Endometrial microvascular endothelial cells (primary cell): Measurements from ENCODE around the gene USP30. TPM values are rescaled to one million over a fixed set of nuclear protein-coding genes. Genes with fewer than 3 reads are reported as not detected.
"Not testable (repeated sequence)": the region's sequence is repeated elsewhere in the genome, so short reads cannot be mapped to it uniquely, and the experiment has no call there.

Experiments
- in situ Hi-C: cut with HindIII; loops from 2 replicates; pipeline ENCODE4 v1.10.0; 2017; ENCODE audit warnings: low sequenced_read_pairs, low pct_unique_long_range_greater_than_20kb; ENCODE audit errors: inconsistent ontology term
- total RNA-seq: library from RNA; depleted of rRNA; stranded (reverse); fragments of >200 nt; gene quantifications from one replicate; pipeline ENCODE4 v1.2.3, GENCODE V29; 2015; ENCODE audit errors: inconsistent ontology term

The USP30 gene, protein sequence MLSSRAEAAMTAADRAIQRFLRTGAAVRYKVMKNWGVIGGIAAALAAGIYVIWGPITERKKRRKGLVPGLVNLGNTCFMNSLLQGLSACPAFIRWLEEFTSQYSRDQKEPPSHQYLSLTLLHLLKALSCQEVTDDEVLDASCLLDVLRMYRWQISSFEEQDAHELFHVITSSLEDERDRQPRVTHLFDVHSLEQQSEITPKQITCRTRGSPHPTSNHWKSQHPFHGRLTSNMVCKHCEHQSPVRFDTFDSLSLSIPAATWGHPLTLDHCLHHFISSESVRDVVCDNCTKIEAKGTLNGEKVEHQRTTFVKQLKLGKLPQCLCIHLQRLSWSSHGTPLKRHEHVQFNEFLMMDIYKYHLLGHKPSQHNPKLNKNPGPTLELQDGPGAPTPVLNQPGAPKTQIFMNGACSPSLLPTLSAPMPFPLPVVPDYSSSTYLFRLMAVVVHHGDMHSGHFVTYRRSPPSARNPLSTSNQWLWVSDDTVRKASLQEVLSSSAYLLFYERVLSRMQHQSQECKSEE
- 17.5 TPM for total RNA-seq

GRCh38 chr12:109052414-109053323, at the start of gene USP30:
TSS of gene USP30 (plus strand) at chr12:109052576. CDS start at chr12:109052679, 103 bp downstream.
- in situ Hi-C loops = no loop called here

DNA sequence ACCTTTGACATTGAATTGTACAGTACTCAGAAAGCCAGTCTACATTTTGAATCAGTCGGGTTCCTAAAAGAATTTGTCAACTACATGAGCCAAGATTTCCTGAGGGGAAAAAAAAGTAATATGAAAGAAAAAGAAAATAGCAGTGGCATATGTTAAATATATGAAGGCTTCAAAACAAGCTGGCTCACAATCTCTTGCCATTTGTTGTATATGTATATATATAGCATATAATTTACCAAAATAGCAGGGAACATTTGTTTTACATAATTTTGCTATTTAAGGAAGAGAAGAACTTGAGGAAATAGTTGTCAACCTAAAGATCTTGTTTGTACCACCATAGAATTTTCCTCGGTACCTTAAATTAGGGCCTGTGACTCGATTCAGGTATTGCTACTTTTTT, 48.4 kb upstream of the USP30 start:
- in situ Hi-C loops = no loop called here

DNA sequence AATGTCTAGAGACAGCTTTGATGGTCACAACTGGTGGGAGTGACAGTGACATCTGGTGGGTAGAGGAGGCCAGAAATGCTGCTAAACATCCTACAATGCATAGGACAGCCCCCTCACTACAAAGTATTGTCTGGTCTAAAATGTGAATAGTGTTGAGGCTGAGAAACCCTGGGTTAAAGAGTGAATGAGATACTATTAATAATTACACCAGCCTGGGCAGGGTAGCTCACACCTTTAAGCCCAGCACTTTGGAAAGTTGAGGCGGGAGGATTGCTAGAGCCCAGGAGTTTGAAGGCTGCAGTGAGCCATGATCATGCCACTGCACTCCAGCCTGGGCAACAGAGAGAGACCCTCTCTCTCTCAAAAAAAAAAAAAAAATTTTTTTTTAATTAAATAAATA, 42.6 kb upstream of the USP30 start:
- in situ Hi-C loops = no loop called here

- in situ Hi-C loops = no loop called here
Measured at GRCh38 chr12:109010259-109010658, 42.1 kb upstream of the USP30 start.

GRCh38 chr12:109014984-109015765, 37.2 kb upstream of the USP30 start:
- in situ Hi-C loops = no loop called here

- in situ Hi-C loops = no loop called here
Measured at GRCh38 chr12:109016016-109016415, 36.4 kb upstream of the USP30 start.

DNA sequence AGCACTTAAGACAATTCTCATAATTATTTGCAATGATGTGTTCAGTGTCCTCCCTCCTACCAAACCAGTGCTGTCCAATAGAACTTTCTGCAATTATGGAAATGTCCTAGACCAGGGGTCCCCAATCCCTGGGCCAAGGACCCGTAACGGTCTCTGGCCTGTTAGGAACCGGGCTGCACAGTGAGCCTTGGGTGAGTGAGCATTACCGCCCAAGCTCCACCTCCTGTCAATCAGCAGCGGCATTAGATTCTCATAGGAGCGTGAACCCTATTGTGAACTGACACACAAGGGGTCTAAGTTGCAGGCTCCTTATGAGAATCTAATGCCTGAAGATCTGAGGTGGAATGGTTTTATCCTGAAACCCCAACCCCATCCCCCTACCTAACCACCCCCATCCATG, 35.4 kb upstream of the USP30 start:
- in situ Hi-C loops = no loop called here

DNA sequence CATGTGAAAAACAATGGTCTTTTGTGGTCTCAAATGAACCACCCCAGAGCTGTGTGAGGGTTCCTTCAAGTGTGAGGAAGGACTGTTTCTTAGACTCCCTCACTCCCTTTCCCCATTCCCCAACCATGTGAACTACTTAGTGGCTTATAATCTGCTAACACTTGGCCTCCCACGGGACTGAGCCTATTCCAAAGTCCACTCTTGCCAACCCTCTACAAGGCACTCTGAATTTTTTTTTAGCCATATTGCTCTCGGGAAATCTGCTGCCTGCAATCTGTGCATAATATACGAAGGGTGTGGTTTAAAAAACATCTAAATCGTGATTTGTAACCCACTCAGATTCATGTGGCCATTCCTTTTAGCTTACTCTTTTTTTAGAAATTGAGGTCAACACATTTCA, 34.1 kb upstream of the USP30 start:
- in situ Hi-C loops = no loop called here

DNA sequence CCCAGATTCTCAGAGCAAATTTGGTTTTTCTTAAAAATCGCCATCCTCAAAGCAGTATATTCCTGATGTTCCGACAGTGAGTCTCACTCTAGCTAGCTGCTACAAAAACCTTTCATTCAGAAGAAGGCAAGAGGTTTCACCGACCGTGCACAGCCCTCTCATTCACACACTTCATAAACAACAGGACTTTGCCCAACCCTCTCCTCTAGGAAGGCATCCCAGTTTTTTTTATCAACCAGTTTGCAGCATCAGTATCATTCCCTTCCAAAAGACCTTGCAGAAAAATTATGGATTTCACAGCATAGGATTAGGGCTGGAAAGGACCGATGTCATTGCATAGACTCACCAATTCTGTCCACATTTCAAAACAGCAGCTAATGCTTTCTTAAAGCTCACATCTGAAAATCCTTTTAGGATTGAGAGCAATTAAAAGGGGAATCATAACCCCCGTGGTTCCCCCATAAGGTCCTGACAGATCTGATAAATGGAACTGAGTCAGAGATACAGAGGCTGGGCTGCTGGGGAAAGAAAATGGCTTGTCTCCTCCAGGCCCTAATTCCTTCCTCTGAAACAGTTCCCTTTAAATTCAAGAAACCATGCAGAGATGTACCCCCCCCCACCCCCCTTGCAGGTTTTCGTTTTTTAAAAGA, 32.1 kb upstream of the USP30 start:
- in situ Hi-C loops = no loop called here

DNA sequence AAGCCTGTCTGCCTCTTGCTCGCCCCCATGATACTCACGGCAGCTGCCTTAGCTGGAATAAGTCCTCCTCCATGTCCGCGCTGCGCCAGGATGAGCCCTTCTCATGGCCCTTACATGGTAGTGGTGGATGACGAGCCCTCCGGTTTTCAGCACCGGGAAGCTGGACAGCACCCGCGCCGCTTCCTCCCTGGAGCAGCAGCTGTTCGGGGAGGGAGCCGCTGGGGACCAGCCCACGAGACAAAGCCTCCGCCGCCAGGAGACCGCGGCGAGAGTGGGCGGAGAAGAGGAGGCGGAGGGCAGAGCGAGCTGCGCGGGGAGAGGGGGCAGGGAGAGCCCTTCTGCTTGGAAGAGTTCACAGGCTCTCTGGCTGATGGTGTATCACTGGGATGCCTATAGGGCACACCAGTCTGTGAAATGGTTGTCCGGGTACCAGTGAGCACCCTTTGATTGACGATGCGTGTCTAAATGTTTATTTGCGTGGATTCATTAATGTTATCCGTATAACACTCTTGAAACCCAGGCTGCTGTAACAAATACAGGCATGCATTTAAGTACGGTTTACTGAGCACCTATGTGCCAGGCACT, 31.5 kb upstream of the USP30 start, which contains the start of gene SVOP:
Gene SVOP (minus strand): TSS at position 273 of the 585 bp plus-strand sequence. CDS start 200 bp downstream, at position 73.
- in situ Hi-C loops = no loop called here

GRCh38 chr12:109027767-109028166, 24.6 kb upstream of the USP30 start:
- in situ Hi-C loops = no loop called here

GRCh38 chr12:109028624-109029023, 23.8 kb upstream of the USP30 start:
- in situ Hi-C loops = not testable (repeated sequence)

- in situ Hi-C loops = no loop called here
Measured at GRCh38 chr12:109029411-109029810, 23.0 kb upstream of the USP30 start.

GRCh38 chr12:109033239-109034196, 18.9 kb upstream of the USP30 start:
- in situ Hi-C loops = no loop called here

GRCh38 chr12:109036975-109037374, 15.4 kb upstream of the USP30 start:
- in situ Hi-C loops = no loop called here

DNA sequence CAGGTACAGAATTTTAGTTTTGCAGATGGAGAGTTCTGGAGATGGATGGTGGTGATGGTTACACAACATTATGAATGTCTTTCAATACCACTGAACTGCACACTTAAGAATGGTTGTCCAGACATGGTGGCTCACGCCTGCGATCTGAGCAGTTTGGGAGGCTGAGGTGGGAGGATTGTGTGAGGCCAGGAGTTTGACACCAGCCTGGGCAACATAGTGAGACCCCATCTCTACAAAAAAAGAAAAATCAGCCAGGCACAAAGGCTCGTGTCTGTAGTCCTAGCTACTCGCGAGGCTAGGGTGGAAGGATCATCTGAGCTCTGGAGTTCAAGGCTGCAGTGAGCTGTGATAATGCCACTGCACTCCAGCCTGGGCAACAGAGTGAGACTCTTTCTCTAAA, 8.1 kb upstream of the USP30 start:
- in situ Hi-C loops = no loop called here
